Stimulated activated CD8-positive, alpha-beta memory T cell treated with anti-CD3 and anti-CD28 coated beads, Interleukin-15, amount 100 ng/mL, for 1 hour (primary cell): Measurements from ENCODE around the gene HORMAD2.

Source experiments
- DNase-seq: peaks from one replicate; pipeline ENCODE4 v3.0.0-alpha.2; 2020; ENCODE audit warnings: low read depth

HORMAD2 gene

DNA sequence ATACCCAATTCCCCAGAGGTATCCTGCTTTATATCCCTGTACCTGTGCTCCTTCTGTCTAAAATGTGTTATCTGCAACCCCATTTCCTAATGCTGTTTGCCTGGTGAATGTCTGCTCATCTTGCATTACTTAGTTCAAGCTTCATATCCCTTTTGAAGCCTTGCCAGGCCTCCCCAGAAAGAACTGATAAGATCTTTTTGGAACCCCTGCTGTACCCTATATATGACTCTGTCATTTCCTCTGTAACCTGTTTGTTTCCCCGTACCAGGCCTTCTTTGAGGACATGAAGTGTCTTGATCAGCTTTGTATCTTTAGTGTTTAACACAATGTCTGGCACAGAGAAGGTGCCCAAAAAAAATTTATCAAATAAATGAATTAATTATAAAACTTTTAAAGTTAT, 88.7 kb downstream of the HORMAD2 start:
- no peak for DNase-seq

DNA sequence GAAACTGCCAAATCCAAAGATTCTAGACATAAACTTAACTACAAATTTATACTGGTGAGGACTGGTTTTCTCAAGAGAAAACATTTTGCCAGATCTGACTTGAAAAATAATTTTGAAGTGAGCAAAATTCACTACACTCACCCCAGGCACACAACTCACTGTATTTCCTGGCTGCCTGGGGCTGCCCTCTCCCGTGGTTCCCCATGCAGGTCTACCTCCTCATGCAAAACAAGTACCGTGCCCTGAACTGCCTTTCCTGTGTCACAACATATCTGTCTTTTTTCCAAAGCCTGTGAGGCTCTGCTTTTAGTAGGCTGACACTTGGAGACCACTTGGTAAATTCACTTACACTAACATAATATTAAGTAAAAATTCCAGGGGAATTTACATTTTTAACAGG, 89.9 kb downstream of the HORMAD2 start:
- DNase-seq: no peak

DNA sequence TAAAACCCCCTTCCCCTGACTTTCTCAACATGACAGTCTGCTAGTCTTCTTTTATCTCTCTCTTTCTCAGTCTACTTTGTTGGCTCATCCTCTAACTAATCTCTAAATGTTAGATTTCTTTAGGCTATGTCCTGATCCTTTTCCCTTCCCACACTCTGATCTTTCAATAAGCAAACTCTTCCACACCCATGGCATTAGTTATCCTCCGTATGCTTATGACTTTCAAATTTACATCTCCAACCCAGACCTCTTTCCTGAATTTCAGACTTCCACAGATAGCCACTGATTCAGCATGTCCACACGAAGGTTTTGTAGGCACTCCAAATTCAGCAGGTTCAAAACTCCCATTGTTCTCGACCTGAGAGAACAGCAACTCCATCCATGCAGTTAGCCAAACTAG, 90.7 kb downstream of the HORMAD2 start:
- DNase-seq: no peak

DNA sequence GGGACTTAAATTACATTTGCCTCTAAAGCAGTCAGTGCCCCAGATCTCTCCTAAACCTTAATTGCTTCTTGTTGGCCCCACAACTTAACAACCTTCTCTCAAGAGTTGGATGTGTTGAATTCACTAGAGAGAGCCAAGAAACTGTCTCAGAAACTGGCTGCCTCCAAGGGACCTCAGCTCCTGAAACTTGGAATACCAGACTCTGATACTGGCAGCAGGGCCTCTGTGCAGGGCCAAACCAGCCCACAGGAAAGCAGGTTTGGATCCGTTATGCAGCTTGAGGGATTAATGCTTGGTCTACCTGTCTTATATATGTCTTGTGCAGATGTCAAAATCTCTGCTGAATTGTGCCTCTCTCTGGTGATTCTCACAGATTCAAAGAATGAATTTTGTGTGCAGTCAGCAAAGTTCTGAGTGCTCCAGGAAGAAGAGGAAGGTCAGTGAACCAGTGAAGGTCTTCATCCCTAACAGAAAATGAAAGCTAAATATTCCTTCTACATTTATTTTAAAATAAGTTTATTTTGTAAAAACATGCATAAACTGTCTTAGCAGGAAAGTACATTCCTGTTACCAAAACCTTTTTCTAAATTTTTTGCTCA, 95.5 kb downstream of the HORMAD2 start:
- no peak for DNase-seq

DNA sequence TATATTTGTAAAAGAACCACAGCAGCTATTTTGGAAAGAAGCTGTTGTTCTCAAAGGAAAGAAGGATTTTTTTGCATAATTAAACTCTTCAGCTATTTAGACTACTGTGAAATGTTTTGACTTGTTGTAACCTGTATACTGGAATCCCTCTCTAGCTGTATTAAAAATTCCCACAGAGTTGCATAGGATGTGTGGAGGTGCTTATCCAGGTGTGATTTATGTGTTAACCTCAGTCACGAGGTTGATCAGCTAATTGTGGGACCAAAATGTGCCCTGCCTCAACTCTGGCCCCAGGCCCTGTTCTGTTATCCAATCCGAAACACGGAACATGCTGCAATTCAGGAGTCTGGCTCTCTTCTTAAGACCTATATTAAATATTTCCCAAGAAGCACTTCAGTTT, 96.2 kb downstream of the HORMAD2 start:
- DNase-seq: no peak

DNA sequence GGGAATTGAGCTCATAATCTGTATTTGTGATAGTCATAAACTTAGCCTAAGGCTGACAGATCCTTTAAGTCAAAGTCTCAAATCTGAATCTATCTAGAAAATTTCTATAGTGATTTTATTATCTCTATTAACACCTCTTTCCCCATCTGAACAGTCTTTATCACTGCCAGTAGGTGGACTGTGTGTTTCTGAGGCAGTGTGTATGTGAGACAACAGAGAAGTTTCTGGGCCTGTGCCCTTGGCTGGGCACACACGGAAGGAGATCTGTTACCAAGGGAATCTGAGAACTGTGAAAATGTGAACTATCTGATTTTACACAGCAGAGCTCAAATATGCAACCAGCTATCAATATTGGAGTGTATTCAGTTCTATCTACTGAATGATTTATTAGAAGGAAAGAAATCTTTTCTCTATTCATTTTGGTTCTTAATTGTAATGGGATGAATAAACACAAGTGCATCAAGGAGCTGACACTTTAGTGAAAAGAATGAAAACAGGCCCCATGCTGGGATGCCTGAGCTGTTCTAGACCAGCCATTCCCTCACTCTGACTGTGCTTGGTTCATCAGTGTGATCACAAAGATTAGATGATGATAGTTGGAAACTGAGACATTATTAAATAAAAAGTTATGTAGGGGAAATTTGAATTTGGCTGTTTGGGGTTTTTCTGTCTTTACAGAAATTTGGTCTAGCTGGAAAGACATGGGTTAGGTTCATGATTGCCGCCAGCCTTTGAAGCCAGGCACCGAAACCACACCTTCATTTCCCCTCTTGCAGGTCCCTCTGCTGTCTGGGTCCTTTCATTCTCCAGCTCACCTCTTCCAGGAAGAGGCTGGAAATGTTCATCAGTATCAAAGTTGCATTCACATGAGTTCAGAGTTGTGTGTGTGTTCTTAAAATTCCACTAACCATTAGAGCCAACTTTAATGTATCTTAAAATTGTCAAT, 98.2 kb downstream of the HORMAD2 start:
- no peak for DNase-seq

DNA sequence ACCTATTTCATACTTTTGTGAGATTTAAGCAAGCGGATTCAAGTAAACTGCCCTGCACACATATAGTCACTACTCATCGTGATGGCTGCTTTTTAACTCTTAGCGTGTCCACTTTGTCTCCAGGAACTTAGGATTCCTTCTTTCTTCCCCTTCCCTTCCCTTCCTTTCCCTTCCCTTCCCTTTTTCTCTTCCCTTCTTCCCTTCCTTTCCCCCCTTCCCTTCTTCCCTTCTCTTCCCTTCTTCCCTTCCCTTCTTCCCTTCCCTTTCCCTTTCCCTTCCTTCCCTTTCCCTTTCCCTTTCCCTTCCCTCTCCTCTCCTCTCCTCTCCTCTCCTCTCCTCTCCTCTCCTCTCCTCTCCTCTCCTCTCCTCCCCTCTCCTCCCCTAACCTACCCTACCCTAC, 100.4 kb downstream of the HORMAD2 start:
- DNase-seq: no peak

DNA sequence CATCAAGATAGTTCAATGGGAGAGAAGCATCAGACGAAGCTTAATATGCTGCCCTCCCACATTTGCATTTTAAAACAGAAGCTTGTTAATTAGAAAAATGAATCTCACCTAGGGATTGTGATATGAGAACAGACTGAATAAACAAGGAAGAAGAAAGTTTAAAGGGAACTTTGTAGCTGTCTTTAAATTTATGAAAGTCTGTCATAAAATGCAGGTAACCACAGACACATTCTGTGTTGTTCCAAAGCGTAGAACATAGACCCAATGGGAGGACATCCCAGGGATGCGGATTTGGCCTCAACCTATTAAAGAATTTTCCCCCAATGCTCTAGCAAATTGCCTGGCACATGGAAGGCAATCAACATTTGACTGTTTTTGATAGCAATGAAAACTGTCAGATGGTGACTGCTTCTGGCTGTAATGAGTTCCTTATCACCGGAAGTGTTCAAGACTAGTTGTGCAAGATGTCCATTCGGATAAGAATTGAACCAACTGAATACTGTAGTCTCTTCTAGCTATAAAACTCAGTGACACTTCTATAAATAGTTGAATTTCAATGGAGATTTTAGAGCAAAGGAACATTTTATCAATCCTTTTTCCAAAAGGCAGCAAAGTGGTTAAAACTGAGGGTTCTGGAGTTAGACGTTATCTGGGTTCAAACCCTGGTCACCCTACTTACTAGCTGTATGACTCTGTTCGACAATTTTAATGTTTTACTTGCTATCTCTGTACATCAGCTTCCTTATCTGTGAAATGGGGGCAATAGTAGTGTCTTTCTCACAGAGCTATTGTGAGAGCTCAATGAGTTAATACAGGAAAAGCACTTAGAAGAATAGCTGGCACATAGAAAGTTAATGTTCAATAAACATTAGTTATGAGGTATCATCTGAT, 101.4 kb downstream of the HORMAD2 start:
- no peak for DNase-seq

DNA sequence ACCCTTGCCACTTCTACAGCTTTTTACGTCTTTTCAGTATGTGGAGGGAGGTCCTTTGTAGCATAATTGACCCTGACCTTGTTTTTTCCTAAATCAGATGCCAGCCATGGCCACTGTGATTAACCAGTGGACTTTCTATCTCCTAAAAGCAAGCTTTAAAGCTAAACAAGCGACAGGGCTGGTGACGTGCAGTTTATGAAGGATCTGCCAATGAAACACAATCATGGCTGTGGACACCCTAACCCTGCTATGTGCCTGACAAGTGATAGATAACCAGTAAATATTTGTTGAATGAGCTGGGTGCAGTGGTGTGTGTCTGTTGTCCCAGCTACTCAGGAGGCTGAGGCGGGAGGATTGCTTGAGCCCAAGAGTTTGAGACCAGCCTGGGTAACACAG, 102.1 kb downstream of the HORMAD2 start:
- DNase-seq: no peak

DNA sequence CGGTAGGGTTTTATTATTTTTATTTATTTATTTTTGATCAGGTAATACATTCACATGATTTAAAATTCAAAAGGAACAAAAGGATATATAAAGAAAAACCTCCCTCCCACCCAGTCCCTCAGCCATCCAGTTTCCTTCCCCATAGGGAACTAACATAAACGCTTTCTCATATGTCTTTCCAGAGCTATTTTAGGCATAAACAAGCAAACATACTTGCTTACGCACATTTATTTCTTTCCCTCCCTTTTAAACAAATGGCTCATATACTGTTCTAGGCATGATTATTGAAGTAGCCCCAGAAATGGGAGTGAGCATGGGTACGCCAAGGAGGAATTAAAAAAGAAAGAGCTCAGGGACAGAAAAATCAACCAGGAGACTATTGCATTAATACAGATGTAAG, 102.6 kb downstream of the HORMAD2 start:
- DNase-seq: no peak

DNA sequence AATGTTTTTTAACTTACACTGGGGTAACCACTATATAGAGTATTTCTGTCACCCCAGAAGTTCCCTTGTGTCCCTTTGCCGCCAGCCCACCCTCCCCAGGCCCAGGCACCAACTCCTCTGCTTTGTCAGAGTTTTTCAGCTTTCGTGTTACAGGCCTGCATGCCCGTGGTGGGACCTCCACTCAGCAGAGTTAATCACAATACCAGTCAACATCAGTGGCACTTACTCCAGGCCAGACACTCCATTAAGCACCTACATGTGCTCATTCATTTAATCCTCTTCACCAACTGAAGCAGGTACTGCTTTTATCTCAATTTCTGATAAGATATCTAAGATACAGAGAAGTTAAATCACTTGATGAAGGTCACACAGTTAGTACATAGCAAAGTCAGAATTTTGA, 103.0 kb downstream of the HORMAD2 start:
- DNase-seq: no peak

DNA sequence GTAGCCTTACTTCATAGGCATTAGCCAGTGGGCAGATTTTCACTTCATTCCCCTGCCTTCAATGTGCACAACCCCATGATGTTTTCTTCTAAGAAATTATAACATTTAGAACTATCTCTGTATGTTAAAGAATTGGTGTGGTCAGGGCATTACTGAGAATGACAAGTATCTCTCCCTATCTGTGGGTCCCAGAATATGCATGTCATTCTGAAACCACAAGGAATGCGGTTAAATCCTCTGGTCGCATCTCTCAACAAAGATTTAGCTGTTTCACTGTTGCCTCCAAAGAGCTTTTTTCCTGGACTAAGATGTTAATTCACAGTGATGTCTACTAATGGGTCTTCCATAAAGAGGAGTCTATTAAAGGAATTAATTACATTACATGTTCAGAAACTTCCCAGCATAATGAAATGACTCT, 103.6 kb downstream of the HORMAD2 start:
- DNase-seq: no peak

DNA sequence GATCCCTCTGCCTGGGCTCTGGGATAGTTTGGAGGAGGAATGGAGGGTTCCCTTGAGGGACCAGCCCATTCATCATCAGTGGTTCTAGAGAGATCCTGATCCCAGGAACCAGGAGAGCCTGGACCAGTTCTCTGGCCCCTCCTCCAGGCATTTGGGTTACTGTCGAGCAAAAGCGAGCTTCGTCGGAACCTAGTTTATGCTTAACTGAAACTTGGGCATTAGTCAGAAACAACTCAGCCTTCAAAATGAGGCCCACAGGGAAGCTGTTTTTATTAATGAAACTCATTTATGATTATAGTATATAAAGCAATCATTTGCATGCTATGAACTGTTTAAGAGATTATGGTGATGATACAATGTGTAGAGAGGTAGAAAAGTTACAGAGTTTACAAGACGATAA, 104.9 kb downstream of the HORMAD2 start:
- DNase-seq: no peak

DNA sequence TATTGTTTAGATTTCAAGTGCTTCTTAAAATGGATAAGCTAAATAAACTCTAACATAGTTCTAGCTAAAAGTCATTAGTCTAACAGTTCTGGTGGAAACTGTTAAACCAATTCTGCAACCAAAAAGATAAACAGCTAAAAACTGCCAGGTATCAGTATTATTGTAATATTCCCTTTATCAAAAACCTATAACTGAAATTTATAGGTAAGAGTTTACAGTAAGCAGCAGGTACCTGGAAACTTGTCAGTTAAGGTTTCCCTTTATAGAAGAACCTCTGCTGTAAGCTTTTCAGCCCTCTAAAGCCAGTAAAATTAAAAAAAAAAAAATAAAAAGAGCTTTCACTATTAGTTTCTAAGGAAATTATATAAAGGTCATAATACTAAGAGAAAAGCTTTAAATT, 105.3 kb downstream of the HORMAD2 start:
- no peak for DNase-seq

DNA sequence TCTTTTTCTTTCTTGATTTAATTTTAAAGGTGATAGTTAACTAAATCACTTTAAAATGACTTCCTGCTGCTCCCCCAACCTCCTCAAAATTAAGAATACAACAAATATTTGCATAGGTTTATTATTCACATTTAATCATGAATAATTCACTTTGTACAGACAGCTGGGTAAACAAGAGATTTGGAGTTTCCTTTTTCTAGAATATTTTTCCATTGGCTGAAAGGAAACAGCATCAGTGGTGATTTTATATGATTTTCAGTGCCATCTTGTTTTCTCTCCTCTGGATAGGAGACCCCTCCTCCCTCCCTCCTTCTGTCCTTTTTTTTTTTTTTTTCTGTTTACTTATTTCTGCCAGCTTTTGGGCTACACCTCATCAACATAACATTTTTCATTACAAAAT, 105.8 kb downstream of the HORMAD2 start:
- no peak for DNase-seq

DNA sequence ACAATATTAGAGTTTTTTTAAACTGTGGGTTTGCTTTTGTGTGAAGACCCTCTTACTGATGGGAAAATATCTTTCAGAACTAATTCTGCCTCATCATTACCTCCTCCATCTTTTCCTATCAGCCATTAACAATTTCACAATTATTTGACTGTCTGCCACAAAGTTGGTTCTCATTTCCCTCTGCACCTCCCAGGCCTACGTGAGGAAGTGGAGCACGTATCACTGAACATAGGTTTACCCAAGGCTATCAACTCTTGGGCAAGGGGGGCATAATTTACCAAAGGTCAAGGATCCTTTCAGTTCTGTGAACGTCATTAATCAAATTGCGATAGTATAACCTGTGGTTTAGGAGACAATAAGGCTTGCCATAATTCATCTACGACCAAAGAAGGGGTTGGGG, 106.2 kb downstream of the HORMAD2 start:
- no peak for DNase-seq

DNA sequence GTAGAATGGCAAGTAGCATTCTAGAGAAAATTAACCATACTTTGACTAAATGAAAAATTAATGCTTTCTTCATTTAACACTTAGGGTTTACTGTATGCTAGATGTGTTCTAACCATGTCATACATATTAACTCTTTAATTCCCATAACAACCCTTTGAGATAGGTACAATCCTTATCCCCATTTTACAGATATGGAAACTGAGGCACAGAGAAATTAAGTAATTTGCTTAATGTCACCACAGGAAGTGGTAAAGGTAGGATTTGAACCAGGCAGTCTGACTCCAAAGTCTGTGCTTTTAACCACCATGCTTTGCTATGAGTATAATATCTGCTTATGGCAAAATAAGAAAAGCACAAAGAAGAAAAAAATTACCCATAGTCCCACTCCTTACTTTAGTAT, 106.8 kb downstream of the HORMAD2 start:
- DNase-seq: no peak

DNA sequence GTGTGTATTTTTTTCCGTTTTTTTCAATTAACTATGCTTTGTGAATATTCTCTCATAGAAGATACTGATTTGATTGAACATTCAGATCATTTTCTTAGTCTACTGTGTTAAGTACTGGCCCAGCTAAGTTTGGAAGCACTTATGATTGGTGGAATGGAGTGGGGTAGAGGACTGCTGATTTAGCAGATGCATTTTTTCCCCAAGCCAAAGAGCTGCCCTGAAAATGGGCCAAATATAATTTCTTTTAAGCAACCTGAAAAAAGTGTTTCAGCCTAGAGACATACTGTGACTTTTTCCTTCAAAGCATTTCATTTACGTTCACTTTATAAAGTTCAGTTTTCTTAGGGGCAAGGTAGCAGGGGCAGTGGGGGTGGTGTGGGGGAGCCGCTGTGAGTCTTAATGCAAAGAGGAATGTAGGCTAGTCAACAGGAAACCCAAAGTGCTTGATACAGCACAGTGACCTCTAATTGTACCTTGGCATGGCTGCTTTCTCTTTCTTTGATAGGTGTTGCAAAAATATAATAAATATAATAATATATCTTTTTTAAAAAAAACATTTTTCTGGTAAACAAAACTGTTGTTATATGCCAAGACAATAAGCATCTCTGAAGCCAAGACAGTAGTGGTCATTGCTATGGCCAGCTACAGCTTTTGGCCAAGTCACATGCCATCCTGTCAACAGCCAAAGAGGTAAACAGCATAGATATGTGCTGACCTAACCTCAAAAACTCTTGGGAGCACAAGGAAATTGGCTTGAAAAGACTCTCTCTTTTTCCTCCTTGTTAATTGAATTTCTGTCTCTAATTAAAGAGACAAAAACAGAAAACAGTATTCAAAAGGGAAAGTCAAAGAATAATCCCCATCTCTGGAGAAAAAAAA, 107.5 kb downstream of the HORMAD2 start:
- DNase-seq: no peak

DNA sequence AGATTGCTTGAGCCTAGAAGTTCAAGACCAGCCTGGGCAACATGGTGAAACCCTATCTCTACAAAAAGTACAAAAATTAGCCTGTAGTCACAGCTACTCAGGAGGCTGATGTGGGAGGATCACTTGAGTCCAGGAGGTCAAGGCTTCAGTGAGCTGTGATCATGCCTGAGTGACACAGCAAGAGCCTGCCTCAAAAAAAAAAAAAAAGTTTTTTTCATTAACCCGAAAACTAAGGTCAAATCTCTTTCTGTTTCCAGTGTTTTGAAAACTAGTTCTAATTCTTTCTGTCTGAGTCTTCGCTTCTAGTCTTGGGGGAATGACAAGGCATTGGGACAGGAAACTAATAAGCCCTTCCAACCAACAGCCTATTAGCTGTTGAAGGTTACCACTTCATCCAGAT, 108.6 kb downstream of the HORMAD2 start:
- no peak for DNase-seq

DNA sequence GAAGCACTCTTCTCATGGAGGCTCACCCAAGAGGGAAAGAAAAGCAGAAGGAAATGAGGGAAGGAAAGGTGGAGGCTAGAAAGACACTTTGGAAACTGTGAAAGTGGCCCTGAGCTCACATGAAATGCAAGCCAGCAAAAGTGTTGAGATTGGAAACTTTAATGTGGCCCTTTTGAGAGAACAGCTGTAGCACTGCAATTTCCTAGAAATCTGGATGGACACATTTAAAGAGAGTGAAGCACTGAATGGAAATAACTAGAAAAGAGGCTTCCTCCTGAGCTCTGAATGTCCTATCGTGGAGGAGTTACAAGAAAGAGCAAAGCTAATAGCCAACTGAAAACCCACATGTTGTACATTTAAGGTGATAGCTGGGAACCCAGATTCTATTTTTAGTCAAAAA, 110.3 kb downstream of the HORMAD2 start:
- no peak for DNase-seq

DNA sequence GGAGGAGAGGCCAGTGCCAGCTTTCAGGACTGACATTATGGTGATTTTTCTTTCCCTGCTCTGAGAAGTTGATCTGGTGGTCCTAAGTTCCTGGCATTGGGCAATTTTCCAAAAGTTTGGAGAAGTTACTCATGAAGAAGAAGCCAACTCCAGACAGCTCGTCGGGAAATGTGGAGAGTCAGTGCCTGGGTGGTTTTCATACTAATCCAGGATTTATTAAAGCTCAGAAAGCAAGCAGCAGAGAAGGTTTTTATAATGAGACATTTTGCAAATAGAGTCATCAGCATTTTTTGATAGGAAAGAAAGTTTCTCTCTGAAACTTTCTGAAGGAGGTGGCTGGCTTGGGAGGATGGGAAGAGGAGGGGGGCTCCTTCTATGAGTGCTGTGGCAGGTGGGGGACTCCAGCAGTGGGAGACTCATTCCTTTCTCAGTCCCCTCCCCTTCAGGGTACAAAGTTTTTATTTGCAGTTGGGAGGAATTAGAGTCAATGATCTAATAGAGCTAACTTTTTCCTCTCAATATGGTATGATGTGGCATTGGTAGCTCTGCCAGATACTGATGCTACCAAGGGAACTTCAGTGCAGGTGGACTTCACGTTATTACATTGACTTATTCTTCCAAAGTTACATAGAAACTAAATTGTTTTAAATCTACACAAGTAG, 110.9 kb downstream of the HORMAD2 start:
- no peak for DNase-seq
